Chondrocyte (in vitro differentiated cells): ENCODE results near the gene MTO1. TPM values are rescaled to one million over a fixed set of nuclear protein-coding genes. Genes with fewer than 3 reads are reported as not detected.

Source experiments
- DNase-seq: peaks from one replicate; pipeline ENCODE4 v3.0.0; 2021; ENCODE audit warnings: mixed read lengths, low spot score
- H3K27ac Mint-ChIP-seq: one replicate; pipeline ENCODE4 v1.8.0; 2021; ENCODE audit warnings: mild to moderate bottlenecking, moderate library complexity, mixed read lengths; ENCODE audit not compliant: unreplicated experiment
- H3K27me3 Mint-ChIP-seq: 2 replicates; pipeline ENCODE4 v1.8.0; 2021; ENCODE audit warnings: low read depth, mixed read lengths
- H3K36me3 Mint-ChIP-seq: 2 replicates; pipeline ENCODE4 v1.8.0; 2021; ENCODE audit warnings: low read depth, mixed read lengths
- H3K4me1 Mint-ChIP-seq: 2 replicates; pipeline ENCODE4 v1.8.0; 2021; ENCODE audit warnings: low read depth, mild to moderate bottlenecking, mixed read lengths
- H3K4me3 Mint-ChIP-seq: one replicate; pipeline ENCODE4 v1.8.0; 2021; ENCODE audit warnings: mild to moderate bottlenecking, moderate library complexity, mixed read lengths; ENCODE audit not compliant: unreplicated experiment
- H3K9me3 Mint-ChIP-seq: 2 replicates; pipeline ENCODE4 v1.8.0; 2021; ENCODE audit warnings: low read depth, mixed read lengths
- CTCF ChIP-seq: fragments of 200-600 bp; sonication (generic); IDR thresholded peaks from 2 replicates; pipeline ENCODE4 v1.5.0; 2021; ENCODE audit warnings: antibody characterized with exemption, mild to moderate bottlenecking, moderate library complexity
- total RNA-seq: library from RNA; stranded (reverse); gene quantifications from 3 replicates; pipeline ENCODE4 v1.2.1, GENCODE V29; 2021

MTO1 gene
- total RNA-seq, 1 donor from 2014 or later, result 25.6 TPM

GRCh38 chr6:73556836-73557235 is 95.3 kb downstream of the MTO1 start:
- TF ChIP-seq CTCF, result no peak
- Mint-ChIP-seq H3K36me3 (no peaks in the 10 kb centered on the region), H3K4me1 (peaks cover 22% of the 10 kb centered on the region), H3K4me3 (no peak overlapping the region), H3K9me3 (no peaks in the 10 kb centered on the region), H3K27me3 (no peaks in the 10 kb centered on the region), H3K27ac (no peak overlapping the region)
- DNase-seq, result no peak

Other genes starting within 250 kb of the MTO1 start
- not detected in 3 replicates for gene KHDC1L, start 236.2 kb upstream of the MTO1 start, total RNA-seq
- gene KHDC1, start 198.5 kb upstream of the MTO1 start, total RNA-seq, result 4.0 to 4.5 TPM (median 4.3 TPM) in 3 replicates
- gene DPPA5, start 107.5 kb upstream of the MTO1 start, total RNA-seq, result not detected in 3 replicates
- gene KHDC3L, start 99.1 kb upstream of the MTO1 start, total RNA-seq, result 0.41 TPM in 1 of 3 replicates, not detected in the others
- not detected in 3 replicates for gene OOEP, start 91.8 kb upstream of the MTO1 start, total RNA-seq
- not detected in 3 replicates for gene DDX43, start 66.9 kb upstream of the MTO1 start, total RNA-seq
- 1.0 to 1.7 TPM (median 1.6 TPM) in 3 replicates for gene CGAS, start 9.4 kb upstream of the MTO1 start, total RNA-seq
- 8,230 to 8,902 TPM (median 8,643 TPM) in 3 replicates for gene EEF1A1, start 59.3 kb downstream of the MTO1 start, total RNA-seq
- 29.8 to 48.2 TPM (median 33.0 TPM) in 3 replicates for gene SLC17A5, start 192.3 kb downstream of the MTO1 start, total RNA-seq
- gene CD109, start 234.5 kb downstream of the MTO1 start, total RNA-seq, result 25.4 to 33.1 TPM (median 26.0 TPM) in 3 replicates